Thoracic aorta (tissue), 2 donors: Measurements from ENCODE around the gene EDC4. TPM values are rescaled to one million over a fixed set of nuclear protein-coding genes. Genes with fewer than 3 reads are reported as not detected.

Source experiments
- ATAC-seq: fragments of 150-250 bp; one replicate; pipeline ENCODE4 v1.8.0; 2017; ENCODE audit warnings: low read depth; ENCODE audit not compliant: insufficient number of reproducible peaks, low FRiP score
- DNase-seq: peaks from one replicate; pipeline ENCODE4 v3.0.0-alpha.2; 2020; ENCODE audit warnings: low spot score
- H3K27ac ChIP-seq, 2 donors: fragments of 200-600 bp; sonication (generic); 1 replicate in 1 of 2; 2 replicates in 1 of 2; pipeline ENCODE4 v1.5.1; 2016; ENCODE audit warnings: mild to moderate bottlenecking in 2 of 2, moderate library complexity in 2 of 2
- H3K27me3 ChIP-seq: fragments of 200-600 bp; sonication (generic); replicated peaks from 2 replicates; pipeline ENCODE4 v1.6.0; 2016; ENCODE audit warnings: mild to moderate bottlenecking; ENCODE audit not compliant: insufficient read depth
- H3K36me3 ChIP-seq: fragments of 200-600 bp; sonication (generic); one replicate; pipeline ENCODE4 v1.5.1; 2016
- H3K4me1 ChIP-seq, 2 donors: fragments of 200-600 bp; sonication (generic); 1 replicate in 1 of 2; 2 replicates in 1 of 2; pipeline versions ENCODE4 v1.5.1 to v1.6.0; 2016; ENCODE audit warnings: low read depth in 2 of 2, mild to moderate bottlenecking in 1 of 2; ENCODE audit not compliant: control insufficient read depth in 1 of 2
- H3K4me3 ChIP-seq: fragments of 200-600 bp; sonication (generic); 2 replicates; pipeline ENCODE4 v1.5.1; 2016; ENCODE audit warnings: mild to moderate bottlenecking
- H3K9me3 ChIP-seq: fragments of 200-600 bp; sonication (generic); 2 replicates; pipeline ENCODE4 v1.5.1; 2016
- total RNA-seq, 2 donors: library from RNA; depleted of rRNA; stranded (reverse); fragments of >200 nt; gene quantifications; one replicate each; pipeline versions ENCODE4 v1.1.0 to v1.2.3, GENCODE V29; 2016
- TF ChIP-seq, protein P1 (sequence below): fragments of 200-600 bp; sonication (generic); IDR thresholded peaks from one replicate; pipeline ENCODE4 v1.5.1; 2019; ENCODE audit warnings: antibody characterized with exemption

The EDC4 gene
- total RNA-seq, 2 donors from 2014 or later = 57.4 to 61.0 TPM

DNA sequence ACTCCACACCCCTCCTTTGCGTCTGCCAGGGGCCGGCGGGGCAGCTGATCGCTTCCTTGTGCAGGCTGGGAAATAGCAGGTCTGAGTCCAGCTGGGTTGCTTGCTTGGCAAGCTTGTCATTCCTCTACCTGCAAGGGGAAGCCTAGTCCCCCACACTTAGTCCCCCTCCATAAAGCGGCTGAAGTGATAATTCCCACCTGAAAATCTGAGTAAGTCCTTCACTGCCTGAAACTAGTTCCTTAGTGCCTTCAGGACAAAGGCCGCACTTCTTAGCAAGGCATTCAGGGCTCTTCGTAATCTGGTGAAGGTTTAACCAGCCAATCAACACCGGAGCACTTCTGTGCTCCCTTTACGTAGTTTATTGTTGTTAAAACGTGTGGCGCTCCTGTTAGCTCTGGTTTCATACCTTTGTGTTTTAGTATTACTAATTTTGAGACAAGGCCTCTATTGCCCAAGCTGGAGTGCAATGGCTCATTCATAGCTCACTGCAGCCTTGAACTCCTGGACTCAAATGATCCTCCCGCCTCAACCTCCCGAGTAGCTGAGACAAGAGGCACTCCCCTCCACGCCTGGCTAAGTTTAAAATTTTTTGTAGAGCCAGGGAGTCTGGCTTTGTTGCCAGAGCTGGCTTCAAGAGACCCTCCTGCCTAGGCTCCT, 21.0 kb downstream of the EDC4 start:
- H3K27me3 ChIP-seq = no peaks in the 10 kb centered on the region
- H3K4me3 ChIP-seq = peak overlapping the region; percentile 78
- no peaks in the 10 kb centered on the region for H3K9me3 ChIP-seq
- H3K4me1 ChIP-seq = peaks cover 24 to 49% of the 10 kb centered on the region in 2 donors
- H3K27ac ChIP-seq = peak overlapping the region; percentile 87 to 91
- ATAC-seq (no peak), DNase-seq (no peak)
- H3K36me3 ChIP-seq = no peaks in the 10 kb centered on the region
- TF ChIP-seq, protein P1, sequence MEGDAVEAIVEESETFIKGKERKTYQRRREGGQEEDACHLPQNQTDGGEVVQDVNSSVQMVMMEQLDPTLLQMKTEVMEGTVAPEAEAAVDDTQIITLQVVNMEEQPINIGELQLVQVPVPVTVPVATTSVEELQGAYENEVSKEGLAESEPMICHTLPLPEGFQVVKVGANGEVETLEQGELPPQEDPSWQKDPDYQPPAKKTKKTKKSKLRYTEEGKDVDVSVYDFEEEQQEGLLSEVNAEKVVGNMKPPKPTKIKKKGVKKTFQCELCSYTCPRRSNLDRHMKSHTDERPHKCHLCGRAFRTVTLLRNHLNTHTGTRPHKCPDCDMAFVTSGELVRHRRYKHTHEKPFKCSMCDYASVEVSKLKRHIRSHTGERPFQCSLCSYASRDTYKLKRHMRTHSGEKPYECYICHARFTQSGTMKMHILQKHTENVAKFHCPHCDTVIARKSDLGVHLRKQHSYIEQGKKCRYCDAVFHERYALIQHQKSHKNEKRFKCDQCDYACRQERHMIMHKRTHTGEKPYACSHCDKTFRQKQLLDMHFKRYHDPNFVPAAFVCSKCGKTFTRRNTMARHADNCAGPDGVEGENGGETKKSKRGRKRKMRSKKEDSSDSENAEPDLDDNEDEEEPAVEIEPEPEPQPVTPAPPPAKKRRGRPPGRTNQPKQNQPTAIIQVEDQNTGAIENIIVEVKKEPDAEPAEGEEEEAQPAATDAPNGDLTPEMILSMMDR = no peak

DNA sequence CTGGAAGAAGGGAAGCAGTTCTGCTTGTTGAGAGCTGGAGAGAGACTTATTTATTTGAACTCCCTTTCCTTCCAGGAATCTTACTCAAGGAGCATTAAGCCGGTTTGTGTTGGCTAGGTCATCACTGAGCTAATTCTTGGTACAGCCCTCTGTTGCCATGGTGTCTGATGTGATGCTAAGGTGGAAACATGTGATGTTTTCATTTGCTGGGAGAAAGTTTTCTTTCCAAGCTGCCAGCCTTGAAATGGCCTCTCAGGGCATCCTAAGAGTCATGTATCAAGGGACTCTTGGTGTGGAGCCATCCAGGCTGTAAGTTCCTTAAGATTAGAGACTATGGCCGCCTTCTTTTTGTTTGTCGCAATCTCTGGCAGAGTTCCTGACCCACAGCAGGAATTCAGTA, 24.4 kb downstream of the EDC4 start:
- Histone ChIP-seq H3K27ac (peak overlapping the region; percentile 73 to 87), H3K27me3 (no peaks in the 10 kb centered on the region), H3K36me3 (no peaks in the 10 kb centered on the region), H3K4me1 (peaks cover 24 to 46% of the 10 kb centered on the region in 2 donors), H3K9me3 (no peaks in the 10 kb centered on the region), H3K4me3 (peak overlapping the region; percentile 46)
- peak; percentile 78 for DNase-seq
- TF ChIP-seq, protein P1 = no peak
- ATAC-seq = peak; percentile 87

DNA sequence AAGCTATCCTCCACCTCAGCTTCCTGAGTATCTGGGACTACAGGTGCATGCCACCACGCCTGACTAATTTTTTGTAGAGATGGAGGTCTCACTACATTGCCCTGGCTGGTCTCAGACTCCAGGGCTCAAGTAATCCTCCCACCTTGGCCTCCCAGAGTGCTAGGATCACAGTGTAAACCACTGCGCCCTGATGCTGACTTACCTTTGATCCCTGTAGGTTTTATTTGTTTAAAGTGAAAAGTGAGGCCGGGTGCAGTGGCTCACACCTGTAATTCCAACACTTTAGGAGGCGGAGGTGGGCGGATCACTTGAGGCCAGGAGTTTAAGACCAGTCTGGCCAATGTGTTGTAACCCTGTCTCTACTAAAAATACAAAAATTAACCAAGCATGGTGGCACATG, 28.9 kb downstream of the EDC4 start:
- H3K9me3 ChIP-seq = no peaks in the 10 kb centered on the region
- H3K27ac ChIP-seq = no peak overlapping the region
- no peak overlapping the region for H3K4me3 ChIP-seq
- peaks cover 10 to 11% of the 10 kb centered on the region in 2 donors for H3K4me1 ChIP-seq
- DNase-seq (no peak), ATAC-seq (no peak)
- H3K36me3 ChIP-seq = peaks cover 7% of the 10 kb centered on the region
- TF ChIP-seq, protein P1 = no peak
- H3K27me3 ChIP-seq = no peaks in the 10 kb centered on the region

DNA sequence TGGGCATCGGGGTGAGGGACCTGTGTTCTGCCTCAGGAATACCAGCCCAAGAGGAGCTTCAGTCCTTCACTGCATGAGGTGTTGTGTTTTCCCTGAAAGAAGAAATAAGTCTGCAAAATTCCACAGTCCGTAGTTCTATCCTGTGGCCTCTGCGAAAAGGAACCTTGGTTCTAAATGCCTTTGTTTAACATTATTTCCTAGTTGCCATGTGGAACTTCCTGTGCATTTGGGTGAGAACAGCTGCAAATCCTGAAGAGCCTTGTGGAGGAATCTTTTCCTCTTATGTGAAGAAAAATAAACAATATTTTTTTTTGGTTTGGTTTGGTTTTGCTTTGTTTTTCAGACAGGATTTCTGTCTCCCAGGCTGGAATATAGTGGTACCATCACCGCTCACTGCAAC, 30.0 kb downstream of the EDC4 start:
- Histone ChIP-seq H3K36me3 (peaks cover 7% of the 10 kb centered on the region), H3K4me1 (peaks cover 3 to 4% of the 10 kb centered on the region in 2 donors), H3K27me3 (no peaks in the 10 kb centered on the region), H3K9me3 (no peaks in the 10 kb centered on the region), H3K27ac (no peak overlapping the region), H3K4me3 (no peak overlapping the region)
- no peak for ATAC-seq
- TF ChIP-seq, protein P1 = no peak
- DNase-seq = no peak

DNA sequence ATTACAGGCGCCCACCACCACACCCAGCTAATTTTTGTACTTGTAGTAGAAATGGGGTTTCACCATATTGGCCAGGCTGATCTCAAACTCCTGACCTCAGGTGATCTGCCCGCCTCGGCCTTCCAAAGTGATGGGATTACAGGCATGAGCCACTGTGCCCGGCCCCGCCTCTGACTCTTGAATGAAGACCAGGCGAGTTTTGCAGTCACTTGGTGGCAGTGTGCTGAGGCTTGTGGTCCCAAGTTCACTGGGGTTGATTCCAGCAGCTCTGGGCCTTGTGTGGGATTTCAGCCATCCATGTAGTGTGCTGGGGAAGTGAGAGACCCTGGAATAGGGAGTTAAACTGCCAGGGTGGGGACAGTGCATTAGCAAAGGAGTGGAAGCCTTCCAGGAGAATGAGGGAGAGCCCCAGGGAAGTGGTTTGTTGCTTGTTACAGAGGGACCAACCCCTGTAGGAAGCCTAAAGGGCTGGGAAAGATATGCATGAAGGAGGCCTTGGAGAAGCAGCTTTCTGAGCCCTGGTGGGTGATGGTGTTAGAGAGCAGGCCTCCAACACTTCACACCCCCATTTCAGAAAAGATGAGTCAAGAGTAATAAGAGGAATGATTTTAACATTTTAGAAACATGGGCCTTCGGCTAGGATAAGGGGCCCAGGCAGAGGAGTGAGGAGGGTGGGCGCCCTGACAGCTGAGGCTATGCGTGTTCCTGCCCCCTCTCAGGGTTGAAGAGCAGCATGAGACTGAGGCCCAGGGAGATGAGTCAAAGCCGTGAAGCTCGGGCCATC, 34.7 kb downstream of the EDC4 start:
- TF ChIP-seq, protein P1 = no peak
- Histone ChIP-seq H3K9me3 (no peaks in the 10 kb centered on the region), H3K27ac (no peak overlapping the region), H3K36me3 (peaks cover 31% of the 10 kb centered on the region), H3K4me1 (no peaks in the 10 kb centered on the region), H3K4me3 (no peak overlapping the region), H3K27me3 (no peaks in the 10 kb centered on the region)
- DNase-seq (no peak), ATAC-seq (no peak)
